Measurements from ENCODE around the gene RIMS1.

RIMS1 gene, protein sequence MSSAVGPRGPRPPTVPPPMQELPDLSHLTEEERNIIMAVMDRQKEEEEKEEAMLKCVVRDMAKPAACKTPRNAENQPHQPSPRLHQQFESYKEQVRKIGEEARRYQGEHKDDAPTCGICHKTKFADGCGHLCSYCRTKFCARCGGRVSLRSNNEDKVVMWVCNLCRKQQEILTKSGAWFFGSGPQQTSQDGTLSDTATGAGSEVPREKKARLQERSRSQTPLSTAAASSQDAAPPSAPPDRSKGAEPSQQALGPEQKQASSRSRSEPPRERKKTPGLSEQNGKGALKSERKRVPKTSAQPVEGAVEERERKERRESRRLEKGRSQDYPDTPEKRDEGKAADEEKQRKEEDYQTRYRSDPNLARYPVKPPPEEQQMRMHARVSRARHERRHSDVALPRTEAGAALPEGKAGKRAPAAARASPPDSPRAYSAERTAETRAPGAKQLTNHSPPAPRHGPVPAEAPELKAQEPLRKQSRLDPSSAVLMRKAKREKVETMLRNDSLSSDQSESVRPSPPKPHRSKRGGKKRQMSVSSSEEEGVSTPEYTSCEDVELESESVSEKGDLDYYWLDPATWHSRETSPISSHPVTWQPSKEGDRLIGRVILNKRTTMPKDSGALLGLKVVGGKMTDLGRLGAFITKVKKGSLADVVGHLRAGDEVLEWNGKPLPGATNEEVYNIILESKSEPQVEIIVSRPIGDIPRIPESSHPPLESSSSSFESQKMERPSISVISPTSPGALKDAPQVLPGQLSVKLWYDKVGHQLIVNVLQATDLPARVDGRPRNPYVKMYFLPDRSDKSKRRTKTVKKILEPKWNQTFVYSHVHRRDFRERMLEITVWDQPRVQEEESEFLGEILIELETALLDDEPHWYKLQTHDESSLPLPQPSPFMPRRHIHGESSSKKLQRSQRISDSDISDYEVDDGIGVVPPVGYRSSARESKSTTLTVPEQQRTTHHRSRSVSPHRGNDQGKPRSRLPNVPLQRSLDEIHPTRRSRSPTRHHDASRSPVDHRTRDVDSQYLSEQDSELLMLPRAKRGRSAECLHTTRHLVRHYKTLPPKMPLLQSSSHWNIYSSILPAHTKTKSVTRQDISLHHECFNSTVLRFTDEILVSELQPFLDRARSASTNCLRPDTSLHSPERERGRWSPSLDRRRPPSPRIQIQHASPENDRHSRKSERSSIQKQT (N-terminal part only)

DNA sequence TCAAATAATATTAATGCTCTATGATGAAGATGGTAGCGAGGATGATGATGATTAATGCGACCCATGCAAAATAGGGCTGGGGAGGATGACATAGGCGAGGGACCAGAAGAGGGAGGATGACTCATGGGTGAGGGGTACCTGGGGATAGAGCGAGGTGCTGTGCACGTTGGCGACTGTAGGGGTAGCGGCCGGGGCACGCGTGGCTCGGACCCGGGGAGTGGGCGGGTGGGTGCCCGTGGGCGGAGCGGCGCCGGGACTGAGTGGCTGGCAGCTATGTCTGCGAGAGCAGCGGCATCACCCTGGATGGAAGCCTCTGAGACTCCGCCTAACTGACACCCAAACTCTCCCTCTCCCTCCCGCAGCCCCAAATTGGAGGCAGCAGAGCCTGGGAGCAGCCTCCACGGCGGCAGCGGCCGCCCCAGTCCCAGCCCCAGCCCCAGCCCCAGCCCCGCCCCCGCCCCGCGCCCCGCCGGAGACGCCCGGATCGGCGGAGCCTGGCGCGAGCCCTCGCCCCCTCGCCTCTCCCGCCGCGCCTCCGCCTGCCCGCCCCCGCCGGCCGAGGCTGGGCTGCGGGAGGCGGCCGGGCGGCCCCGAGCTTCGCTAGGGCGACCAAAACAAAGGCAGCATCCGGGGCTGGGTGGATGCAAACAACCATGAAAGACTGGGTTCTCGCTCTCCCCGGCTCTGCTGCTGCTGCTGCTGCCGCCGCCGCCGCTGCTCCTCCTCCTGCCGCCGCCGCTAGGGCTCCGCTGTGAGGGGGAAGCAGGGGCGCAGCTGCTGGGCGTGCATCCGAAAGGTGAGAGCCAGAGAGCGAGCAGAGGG lies at the start of gene RIMS1:
TSS of gene RIMS1 (plus strand) at position 367 of the 822 bp plus-strand sequence. CDS start 474 bp downstream, outside the sequence.
- in situ Hi-C loops (cut with MboI; ENCODE audit: low sequenced_read_pairs, unreplicated experiment), result no loop called here
- peak; percentile 71 for DNase-seq (ENCODE audit: low spot score)
- TF ChIP-seq, protein P1, sequence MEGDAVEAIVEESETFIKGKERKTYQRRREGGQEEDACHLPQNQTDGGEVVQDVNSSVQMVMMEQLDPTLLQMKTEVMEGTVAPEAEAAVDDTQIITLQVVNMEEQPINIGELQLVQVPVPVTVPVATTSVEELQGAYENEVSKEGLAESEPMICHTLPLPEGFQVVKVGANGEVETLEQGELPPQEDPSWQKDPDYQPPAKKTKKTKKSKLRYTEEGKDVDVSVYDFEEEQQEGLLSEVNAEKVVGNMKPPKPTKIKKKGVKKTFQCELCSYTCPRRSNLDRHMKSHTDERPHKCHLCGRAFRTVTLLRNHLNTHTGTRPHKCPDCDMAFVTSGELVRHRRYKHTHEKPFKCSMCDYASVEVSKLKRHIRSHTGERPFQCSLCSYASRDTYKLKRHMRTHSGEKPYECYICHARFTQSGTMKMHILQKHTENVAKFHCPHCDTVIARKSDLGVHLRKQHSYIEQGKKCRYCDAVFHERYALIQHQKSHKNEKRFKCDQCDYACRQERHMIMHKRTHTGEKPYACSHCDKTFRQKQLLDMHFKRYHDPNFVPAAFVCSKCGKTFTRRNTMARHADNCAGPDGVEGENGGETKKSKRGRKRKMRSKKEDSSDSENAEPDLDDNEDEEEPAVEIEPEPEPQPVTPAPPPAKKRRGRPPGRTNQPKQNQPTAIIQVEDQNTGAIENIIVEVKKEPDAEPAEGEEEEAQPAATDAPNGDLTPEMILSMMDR (IDR thresholded peaks at IDR 0.05; ENCODE audit: borderline replicate concordance, control extremely low read depth, extremely low read depth, insufficient read depth, missing control alignments), result no peak

DNA sequence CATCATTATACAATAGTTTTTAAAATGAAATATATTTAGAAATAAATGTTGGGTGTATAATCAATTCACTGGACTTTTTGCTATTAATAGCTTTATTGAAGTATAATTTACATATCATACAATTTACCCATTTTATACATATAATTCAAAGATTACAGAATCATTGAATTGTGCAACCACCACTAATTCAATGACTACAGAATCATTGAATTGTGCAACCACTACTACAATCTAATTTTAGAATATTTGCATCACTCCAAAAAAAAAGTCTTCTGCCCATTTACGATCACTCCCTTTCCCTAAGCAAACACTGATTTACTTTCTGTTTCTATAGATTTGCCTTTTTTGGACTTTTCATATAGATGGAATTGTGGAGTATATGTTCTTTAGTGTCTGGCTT lies 35.1 kb upstream of the RIMS1 start:
- no peak for DNase-seq (ENCODE audit: low spot score)
- in situ Hi-C loops (cut with MboI; ENCODE audit: low sequenced_read_pairs, unreplicated experiment), result no loop called here
- TF ChIP-seq, protein P1 (IDR thresholded peaks at IDR 0.05; ENCODE audit: borderline replicate concordance, control extremely low read depth, extremely low read depth, insufficient read depth, missing control alignments), result no peak

DNA sequence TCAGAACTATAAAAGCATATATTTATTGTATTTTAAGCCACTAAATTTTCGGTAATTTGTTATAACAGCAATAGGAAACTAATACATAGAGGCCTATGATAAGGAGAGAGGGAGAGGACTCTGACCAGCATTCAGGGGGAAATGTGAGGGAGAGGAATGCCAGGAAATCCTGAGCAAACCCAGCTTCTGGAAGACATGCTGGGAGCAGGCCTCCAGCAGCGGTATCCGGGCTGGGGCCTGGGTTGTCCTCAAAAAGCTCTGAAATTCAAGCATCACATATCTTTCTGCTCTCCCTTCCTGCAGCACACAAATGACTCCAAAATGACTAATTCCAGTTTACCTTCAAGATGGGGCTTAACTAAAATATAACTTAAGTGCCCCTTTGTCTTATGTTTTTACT lies 33.4 kb upstream of the RIMS1 start:
- DNase-seq (ENCODE audit: low spot score), result no peak
- TF ChIP-seq, protein P1 (IDR thresholded peaks at IDR 0.05; ENCODE audit: borderline replicate concordance, control extremely low read depth, extremely low read depth, insufficient read depth, missing control alignments), result no peak
- in situ Hi-C loops (cut with MboI; ENCODE audit: low sequenced_read_pairs, unreplicated experiment), result no loop called here

DNA sequence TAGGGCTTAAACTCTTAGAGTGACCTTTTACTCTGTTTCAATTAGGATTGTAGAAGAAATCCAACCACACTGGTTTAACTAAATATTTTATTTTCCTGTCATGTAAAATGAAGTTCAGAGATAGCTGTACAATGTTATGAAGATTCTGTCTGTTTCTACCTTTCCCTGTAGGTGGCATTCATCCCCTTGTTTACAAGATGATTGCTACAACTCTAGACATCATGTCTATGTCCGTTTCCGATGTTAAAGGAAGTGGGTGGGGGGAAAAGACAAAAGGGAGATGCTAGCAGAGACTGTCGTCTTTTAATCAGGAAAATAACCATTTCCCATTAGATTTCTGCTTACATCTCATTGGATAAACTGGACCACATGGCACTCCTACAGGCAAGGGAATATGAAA lies 30.9 kb upstream of the RIMS1 start:
- TF ChIP-seq, protein P1 (IDR thresholded peaks at IDR 0.05; ENCODE audit: borderline replicate concordance, control extremely low read depth, extremely low read depth, insufficient read depth, missing control alignments), result no peak
- peak; percentile 21 for DNase-seq (ENCODE audit: low spot score)
- in situ Hi-C loops (cut with MboI; ENCODE audit: low sequenced_read_pairs, unreplicated experiment), result no loop called here

DNA sequence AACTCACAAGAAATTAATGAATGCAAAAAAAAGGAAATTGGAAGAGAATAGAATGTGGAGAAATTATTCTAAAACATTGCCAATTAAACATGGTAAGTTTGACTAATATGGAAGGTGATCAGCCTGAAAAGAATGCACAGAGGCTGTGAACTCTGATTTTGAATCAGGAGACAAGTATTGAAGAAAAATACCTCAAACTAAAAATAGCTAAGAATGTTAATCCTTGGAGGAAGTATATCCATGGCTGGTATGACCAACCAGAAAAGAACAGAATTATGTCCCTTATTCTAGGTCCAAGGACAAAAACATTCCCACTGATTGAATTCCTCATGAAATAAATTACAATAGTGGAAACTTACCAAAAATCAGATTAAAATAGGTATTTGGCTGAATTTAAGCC lies 7.3 kb upstream of the RIMS1 start:
- TF ChIP-seq, protein P1 (IDR thresholded peaks at IDR 0.05; ENCODE audit: borderline replicate concordance, control extremely low read depth, extremely low read depth, insufficient read depth, missing control alignments), result no peak
- no peak for DNase-seq (ENCODE audit: low spot score)
- in situ Hi-C loops (cut with MboI; ENCODE audit: low sequenced_read_pairs, unreplicated experiment), result no loop called here

All from GM13976 (cell line).